Esophagus squamous epithelium (tissue), 5 donors: ENCODE results near the gene NUDCD3. TPM values are rescaled to one million over a fixed set of nuclear protein-coding genes. Genes with fewer than 3 reads are reported as not detected.

Source experiments
- DNase-seq: peaks from one replicate; lab custom pipeline; 2025; lab: John Stamatoyannopoulos, UW
- H3K27ac ChIP-seq, 4 donors: fragments of 200-600 bp; sonication (generic); one replicate each; pipeline ENCODE4 v1.5.1; 2016 to 2019; ENCODE audit warnings: mild to moderate bottlenecking in 1 of 4
- H3K27me3 ChIP-seq, 4 donors: fragments of 200-600 bp; sonication (generic); 1 replicate in 3 of 4; 2 replicates in 1 of 4; pipeline versions ENCODE4 v1.5.1 to v1.6.0; 2017 to 2021; ENCODE audit warnings: antibody characterized with exemption in 1 of 4
- H3K36me3 ChIP-seq, 3 donors: fragments of 200-600 bp; sonication (generic); one replicate each; pipeline ENCODE4 v1.5.1; 2016 to 2019
- H3K4me1 ChIP-seq, 3 donors: fragments of 200-600 bp; sonication (generic); one replicate each; pipeline ENCODE4 v1.5.1; 2017 to 2019
- H3K4me3 ChIP-seq, 4 donors: fragments of 200-600 bp; sonication (generic); 1 replicate in 3 of 4; 2 replicates in 1 of 4; pipeline ENCODE4 v1.5.1; 2016 to 2019; ENCODE audit warnings: mild to moderate bottlenecking in 2 of 4, moderate library complexity in 1 of 4
- H3K9me3 ChIP-seq, 3 donors: fragments of 200-600 bp; sonication (generic); one replicate each; pipeline ENCODE4 v1.5.1; 2016 to 2019
- CTCF ChIP-seq, 6 experiments: fragments of 450-650 bp in 4 of 6; fragments of 200-600 bp in 2 of 6; sonication (generic) in 2 of 6; IDR thresholded peaks; one replicate each; pipeline ENCODE4 v1.5.1; 2016 to 2019; ENCODE audit warnings: antibody characterized with exemption in 6 of 6, mild to moderate bottlenecking in 4 of 6, moderate library complexity in 4 of 6
- POLR2A ChIP-seq, 4 donors: fragments of 450-650 bp; IDR thresholded peaks; one replicate each; pipeline ENCODE4 v1.6.1; 2017; ENCODE audit warnings: antibody characterized with exemption in 4 of 4, mild to moderate bottlenecking in 4 of 4, moderate library complexity in 3 of 4
- WGBS, 2 donors: methylation state at CpG; one replicate each; pipeline ENCODE4 v1.1.5; 2018; 5-methylcytosine and 5-hydroxymethylcytosine counted together
- intact Hi-C: fragments of 100-400 bp; cut with DNase I; formaldehyde crosslinking; loops from one replicate; pipeline ENCODE4 v1.15.0; 2022
- total RNA-seq, 4 donors: library from RNA; depleted of rRNA; stranded (reverse); fragments of >200 nt; gene quantifications; one replicate each; pipeline ENCODE4 v1.1.0, GENCODE V29; 2016
- donor health status: DM: yes; HTN: yes; CAD: no.

Gene NUDCD3
- total RNA-seq, 4 donors from 2014 or later, result 33.5 to 54.0 (median 47.0) TPM

- DNase-seq, result no peak
- intact Hi-C loops, result no loop called here
- H3K9me3 ChIP-seq, result no peaks in the 10 kb centered on the region
- peaks cover 0 to 22% (median 0%) of the 10 kb centered on the region in 4 donors for H3K27me3 ChIP-seq
- TF ChIP-seq CTCF (IDR thresholded peaks at IDR 0.05) (no peak), POLR2A (IDR thresholded peaks at IDR 0.05) (no peak)
- 100% methylated on average over 1 of the region's 1 CpG; no CpG with 5 or more reads in 1 of the 2 donors for WGBS, 2 donors
- H3K4me1 ChIP-seq, result peaks cover 0 to 9% (median 0%) of the 10 kb centered on the region in 3 donors
- no peak overlapping the region for H3K27ac ChIP-seq
- H3K36me3 ChIP-seq, result peaks cover 0 to 16% (median 0%) of the 10 kb centered on the region in 3 donors
- H3K4me3 ChIP-seq, result no peak overlapping the region
These were observed 113.4 kb downstream of the NUDCD3 start for GRCh38 chr7:44377134-44377463.

- Histone ChIP-seq H3K4me1 (peaks cover 0 to 9% (median 0%) of the 10 kb centered on the region in 3 donors), H3K4me3 (no peak overlapping the region), H3K27ac (no peak overlapping the region), H3K36me3 (peaks cover 0 to 11% (median 0%) of the 10 kb centered on the region in 3 donors), H3K27me3 (peaks cover 0 to 22% (median 0%) of the 10 kb centered on the region in 4 donors), H3K9me3 (no peaks in the 10 kb centered on the region)
- no peak for DNase-seq
- TF ChIP-seq CTCF (IDR thresholded peaks at IDR 0.05), result no peak
- TF ChIP-seq POLR2A (IDR thresholded peaks at IDR 0.05), result no peak
- 46 to 53% methylated on average over 5 to 7 of the region's 7 CpGs for WGBS, 2 donors
- intact Hi-C loops, result no loop called here
These were observed 113.9 kb downstream of the NUDCD3 start for GRCh38 chr7:44376429-44377133.

- WGBS, 2 donors, result 80 to 81% methylated on average over 10 of the region's 12 CpGs
- DNase-seq, result no peak
- Histone ChIP-seq H3K4me1 (peaks cover 0 to 9% (median 0%) of the 10 kb centered on the region in 3 donors), H3K27ac (no peak overlapping the region), H3K4me3 (no peak overlapping the region), H3K27me3 (peaks cover 0 to 22% (median 0%) of the 10 kb centered on the region in 4 donors), H3K36me3 (peaks cover 0 to 5% (median 0%) of the 10 kb centered on the region in 3 donors), H3K9me3 (no peaks in the 10 kb centered on the region)
- TF ChIP-seq CTCF (IDR thresholded peaks at IDR 0.05) (no peak), POLR2A (IDR thresholded peaks at IDR 0.05) (no peak)
- intact Hi-C loops, result no loop called here
These were observed 114.5 kb downstream of the NUDCD3 start for GRCh38 chr7:44375926-44376342.

GRCh38 chr7:44375236-44375699 is 115.2 kb downstream of the NUDCD3 start:
- peaks cover 0 to 23% (median 0%) of the 10 kb centered on the region in 4 donors for H3K27me3 ChIP-seq
- no peak overlapping the region for H3K4me3 ChIP-seq
- intact Hi-C loops, result no loop called here
- peaks cover 0 to 9% (median 0%) of the 10 kb centered on the region in 3 donors for H3K4me1 ChIP-seq
- no peak for DNase-seq
- WGBS, 2 donors, result 100% methylated on average over 3 of the region's 9 CpGs; no CpG with 5 or more reads in 1 of the 2 donors
- no peaks in the 10 kb centered on the region for H3K36me3 ChIP-seq
- H3K27ac ChIP-seq, result no peak overlapping the region
- TF ChIP-seq CTCF (IDR thresholded peaks at IDR 0.05) (peak in 1 of 6 experiments; percentile 12), POLR2A (IDR thresholded peaks at IDR 0.05) (no peak)
- no peaks in the 10 kb centered on the region for H3K9me3 ChIP-seq

GRCh38 chr7:44374007-44374763 is 116.3 kb downstream of the NUDCD3 start:
- TF ChIP-seq CTCF (IDR thresholded peaks at IDR 0.05) (no peak), POLR2A (IDR thresholded peaks at IDR 0.05) (no peak)
- Histone ChIP-seq H3K4me3 (no peak overlapping the region), H3K9me3 (no peaks in the 10 kb centered on the region), H3K4me1 (peaks cover 0 to 9% (median 0%) of the 10 kb centered on the region in 3 donors), H3K27ac (no peak overlapping the region), H3K36me3 (no peaks in the 10 kb centered on the region), H3K27me3 (peaks cover 0 to 34% (median 0%) of the 10 kb centered on the region in 4 donors)
- no peak for DNase-seq
- intact Hi-C loops, result no loop called here
- 63 to 66% methylated on average over 5 to 8 of the region's 12 CpGs for WGBS, 2 donors
